T-helper 1 cell treated with Interleukin-12 subunit alpha and Interleukin-12 subunit beta and Interleukin-4 antibody, amounts not matched to agents 30 μg/mL and 1 μg/mL, for 36 hours (primary cell): ENCODE measurements around the gene RAC3.

ENCODE experiments used
- H3K27ac Mint-ChIP-seq: one replicate; pipeline ENCODE4 v1.8.0; 2021; ENCODE audit warnings: mild to moderate bottlenecking, mixed read lengths
- H3K27me3 Mint-ChIP-seq: one replicate; pipeline ENCODE4 v1.8.0; 2021; ENCODE audit warnings: low read depth, mixed read lengths
- H3K36me3 Mint-ChIP-seq: one replicate; pipeline ENCODE4 v1.8.0; 2021; ENCODE audit warnings: low read depth, mixed read lengths
- H3K4me1 Mint-ChIP-seq: one replicate; pipeline ENCODE4 v1.8.0; 2021; ENCODE audit warnings: low read depth, mixed read lengths
- H3K4me3 Mint-ChIP-seq: one replicate; pipeline ENCODE4 v1.8.0; 2021; ENCODE audit warnings: mild to moderate bottlenecking, moderate library complexity, mixed read lengths
- H3K9me3 Mint-ChIP-seq: one replicate; pipeline ENCODE4 v1.8.0; 2021; ENCODE audit warnings: mixed read lengths

The RAC3 gene

GRCh38 chr17:82047379-82047778, 15.9 kb downstream of the RAC3 start:
- Mint-ChIP-seq H3K27me3 (no peaks in the 10 kb centered on the region), H3K27ac (no peak overlapping the region), H3K4me3 (peak overlapping the region; percentile 40), H3K4me1 (peaks cover 9% of the 10 kb centered on the region), H3K36me3 (peaks cover 5% of the 10 kb centered on the region), H3K9me3 (no peaks in the 10 kb centered on the region)

GRCh38 chr17:82047914-82048570, 16.6 kb downstream of the RAC3 start:
- no peaks in the 10 kb centered on the region for H3K9me3 Mint-ChIP-seq
- H3K4me3 Mint-ChIP-seq: peak overlapping the region; percentile 40

GRCh38 chr17:82048571-82048971, 17.1 kb downstream of the RAC3 start:
- H3K4me1 Mint-ChIP-seq: peaks cover 11% of the 10 kb centered on the region
- no peaks in the 10 kb centered on the region for H3K27me3 Mint-ChIP-seq
- H3K36me3 Mint-ChIP-seq: peaks cover 5% of the 10 kb centered on the region
- no peak overlapping the region for H3K27ac Mint-ChIP-seq
- no peaks in the 10 kb centered on the region for H3K9me3 Mint-ChIP-seq
- no peak overlapping the region for H3K4me3 Mint-ChIP-seq

More at GRCh38 chr17:82047914-82048570, 16.6 kb downstream of the RAC3 start:
- Mint-ChIP-seq H3K27ac (no peak overlapping the region), H3K36me3 (peaks cover 5% of the 10 kb centered on the region), H3K4me1 (peaks cover 9% of the 10 kb centered on the region), H3K27me3 (no peaks in the 10 kb centered on the region)

GRCh38 chr17:82049106-82049505, 17.6 kb downstream of the RAC3 start:
- Mint-ChIP-seq H3K36me3 (peaks cover 5% of the 10 kb centered on the region), H3K9me3 (no peaks in the 10 kb centered on the region), H3K4me3 (no peak overlapping the region), H3K27ac (no peak overlapping the region), H3K4me1 (peaks cover 11% of the 10 kb centered on the region), H3K27me3 (no peaks in the 10 kb centered on the region)

GRCh38 chr17:82049521-82049971, 18.1 kb downstream of the RAC3 start:
- Mint-ChIP-seq H3K27me3 (no peaks in the 10 kb centered on the region), H3K4me1 (peaks cover 11% of the 10 kb centered on the region)

GRCh38 chr17:82050152-82050760, 18.8 kb downstream of the RAC3 start:
- Mint-ChIP-seq H3K4me1 (peaks cover 11% of the 10 kb centered on the region), H3K4me3 (peak overlapping the region; percentile 88), H3K27ac (no peak overlapping the region), H3K27me3 (no peaks in the 10 kb centered on the region), H3K36me3 (peaks cover 5% of the 10 kb centered on the region), H3K9me3 (no peaks in the 10 kb centered on the region)

More at GRCh38 chr17:82049521-82049971, 18.1 kb downstream of the RAC3 start:
- Mint-ChIP-seq H3K4me3 (no peak overlapping the region), H3K9me3 (no peaks in the 10 kb centered on the region), H3K36me3 (peaks cover 5% of the 10 kb centered on the region), H3K27ac (peak overlapping the region; percentile 31)

- Mint-ChIP-seq H3K4me3 (peak overlapping the region; percentile 88), H3K36me3 (peaks cover 5% of the 10 kb centered on the region), H3K9me3 (no peaks in the 10 kb centered on the region), H3K4me1 (peaks cover 11% of the 10 kb centered on the region), H3K27me3 (no peaks in the 10 kb centered on the region), H3K27ac (peak overlapping the region; percentile 88)
Measured at GRCh38 chr17:82050761-82051641, 19.5 kb downstream of the RAC3 start.

GRCh38 chr17:82051776-82052637, 20.5 kb downstream of the RAC3 start, which contains the start of the genes GPS1 and RFNG:
Gene GPS1 (plus strand): TSS chr17:82051898. CDS start chr17:82051932, 34 bp downstream.
Gene RFNG (minus strand): TSS chr17:82051811. CDS start chr17:82051766, 45 bp downstream.
- no peaks in the 10 kb centered on the region for H3K27me3 Mint-ChIP-seq
- peak within 1 kb of the TSS; percentile 88 for H3K4me3 Mint-ChIP-seq
- H3K27ac Mint-ChIP-seq: peak within 1 kb of the TSS; percentile 88
- no peaks in the 10 kb centered on the region for H3K9me3 Mint-ChIP-seq
- H3K36me3 Mint-ChIP-seq: peaks cover 5% of the 10 kb centered on the region
- peaks cover 11% of the 10 kb centered on the region for H3K4me1 Mint-ChIP-seq

- Mint-ChIP-seq H3K9me3 (no peaks in the 10 kb centered on the region), H3K27ac (no peak overlapping the region), H3K27me3 (no peaks in the 10 kb centered on the region), H3K4me3 (peak overlapping the region; percentile 70), H3K4me1 (peaks cover 8% of the 10 kb centered on the region), H3K36me3 (peaks cover 2% of the 10 kb centered on the region)
Measured at GRCh38 chr17:82052638-82053059, 21.2 kb downstream of the RAC3 start.

- H3K27ac Mint-ChIP-seq: peak overlapping the region; percentile 20
- peaks cover 7% of the 10 kb centered on the region for H3K4me1 Mint-ChIP-seq
- H3K4me3 Mint-ChIP-seq: peak overlapping the region; percentile 70
- peaks cover 3% of the 10 kb centered on the region for H3K36me3 Mint-ChIP-seq
- no peaks in the 10 kb centered on the region for H3K9me3 Mint-ChIP-seq
- no peaks in the 10 kb centered on the region for H3K27me3 Mint-ChIP-seq
Measured at GRCh38 chr17:82053130-82053529, 21.7 kb downstream of the RAC3 start.

- Mint-ChIP-seq H3K4me1 (peaks cover 7% of the 10 kb centered on the region), H3K9me3 (no peaks in the 10 kb centered on the region), H3K36me3 (peaks cover 3% of the 10 kb centered on the region), H3K27me3 (no peaks in the 10 kb centered on the region), H3K27ac (peak overlapping the region; percentile 20), H3K4me3 (peak overlapping the region; percentile 70)
Measured at GRCh38 chr17:82053556-82054263, 22.2 kb downstream of the RAC3 start.

GRCh38 chr17:82054351-82055022, 23.0 kb downstream of the RAC3 start:
- no peaks in the 10 kb centered on the region for H3K9me3 Mint-ChIP-seq
- no peaks in the 10 kb centered on the region for H3K27me3 Mint-ChIP-seq
- peak overlapping the region; percentile 37 for H3K4me3 Mint-ChIP-seq
- peaks cover 3% of the 10 kb centered on the region for H3K36me3 Mint-ChIP-seq
- no peak overlapping the region for H3K27ac Mint-ChIP-seq
- H3K4me1 Mint-ChIP-seq: peaks cover 7% of the 10 kb centered on the region
